K562 (cell line): ENCODE data around the gene ITPR2. TPM values are rescaled to one million over a fixed set of nuclear protein-coding genes. Genes with fewer than 3 reads are reported as not detected.
A peak's percentile ranks its signal among the peaks of the same experiment; 100 is the strongest.

Source experiments
- BACH1 ChIP-seq: fragments of 200-800 bp; sonication (Bioruptor generic); IDR thresholded peaks from 2 replicates; pipeline ENCODE4 v1.6.1; 2016; ENCODE audit warnings: missing genetic modification characterization, missing compliant biosample characterization
- CBX2 ChIP-seq: fragments of 200-600 bp; sonication (generic); IDR thresholded peaks from one replicate; pipeline ENCODE4 v1.6.1; 2012; ENCODE audit warnings: mild to moderate bottlenecking, low read length, inconsistent platforms; ENCODE audit not compliant: insufficient read depth, poor library complexity, severe bottlenecking
- FOXA3 ChIP-seq, 2 experiments: fragments of 450-650 bp in 1 of 2; sonication (generic) in 1 of 2; formaldehyde crosslinking; IDR thresholded peaks in 1 of 2; conservative IDR thresholded peaks in 1 of 2; 2 replicates each; pipeline versions ENCODE4 v1.4.0 to v1.8.0; 2020 to 2022; ENCODE audit warnings: mild to moderate bottlenecking in 2 of 2, missing genetic modification reagents in 1 of 2
- PTBP1 ChIP-seq: fragments of 200-400 bp; formaldehyde crosslinking; IDR thresholded peaks from 2 replicates; pipeline ENCODE4 v1.6.1; 2017; ENCODE audit warnings: low read depth, low read length
- RAD21 ChIP-seq, 2 experiments: fragments of 250-450 bp in 1 of 2; fragments of 450-650 bp in 1 of 2; sonication (Bioruptor Pico) in 1 of 2; formaldehyde crosslinking in 1 of 2; IDR thresholded peaks in 1 of 2; conservative IDR thresholded peaks in 1 of 2; 2 replicates each; pipeline versions ENCODE4 v1.4.0 to v1.8.0; 2020 to 2022; ENCODE audit warnings: mild to moderate bottlenecking in 2 of 2, moderate library complexity in 1 of 2
- SNIP1 ChIP-seq: fragments of 450-650 bp; IDR thresholded peaks from 2 replicates; pipeline ENCODE4 v1.7.1; 2017; ENCODE audit warnings: low read depth, mild to moderate bottlenecking
- ZFX ChIP-seq: sonication (generic); formaldehyde crosslinking; IDR thresholded peaks from 2 replicates; pipeline ENCODE4 v1.8.0; 2022; ENCODE audit warnings: mild to moderate bottlenecking, missing genetic modification reagents, moderate library complexity
- ZNF197 ChIP-seq: fragments of 200-800 bp; sonication (Bioruptor generic); IDR thresholded peaks from 2 replicates; pipeline ENCODE4 v1.6.1; 2016; ENCODE audit warnings: low read depth, missing genetic modification characterization, missing compliant biosample characterization
- polyA plus RNA-seq, 8 experiments: library from polyadenylated mRNA; depleted of rRNA in 4 of 8; stranded (reverse) in 5 of 8; unstranded in 3 of 8; fragments of >200 nt; fragmentation: Nextera tagmentation in 2 of 8; fragmentation: Illumina TruSeq in 1 of 8; extraction: Ambion mirVana in 2 of 8; extraction: Trizol in 1 of 8; gene quantifications; 2 replicates each; pipeline versions ENCODE4 v1.2.1 to v1.2.3, GENCODE V29; 2011 to 2014; ENCODE audit warnings: inconsistent platforms in 1 of 8, missing spikeins in 1 of 8
- total RNA-seq, 7 experiments: library from RNA; depleted of rRNA in 6 of 7; stranded (reverse); fragments of >200 nt in 6 of 7; fragmentation: Illumina TruSeq in 2 of 7; extraction: Trizol in 2 of 7; gene quantifications; 2 replicates each; pipeline versions ENCODE4 v1.2.1 to v1.2.3, GENCODE V29; 2011 to 2021; ENCODE audit warnings: low replicate concordance in 1 of 7
- TF ChIP-seq, protein P1 (sequence below): sonication (generic); formaldehyde crosslinking; IDR thresholded peaks from 2 replicates; pipeline ENCODE4 v1.8.1; 2023; ENCODE audit warnings: mild to moderate bottlenecking, missing genetic modification reagents
- TF ChIP-seq, protein P2 (sequence below), 2 experiments: fragments of 450-650 bp; formaldehyde crosslinking in 1 of 2; IDR thresholded peaks; 2 replicates each; pipeline versions ENCODE4 v1.4.0 to v1.6.1; 2014 to 2020; ENCODE audit warnings: mild to moderate bottlenecking in 2 of 2, borderline replicate concordance in 1 of 2, low read depth in 1 of 2
- TF ChIP-seq, protein P3 (sequence below): fragments of 450-650 bp; IDR thresholded peaks from 2 replicates; pipeline ENCODE4 v1.6.1; 2016; ENCODE audit warnings: antibody characterized with exemption
- TF ChIP-seq, protein P4 (sequence below): fragments of 250-450 bp; sonication (Bioruptor Pico); IDR thresholded peaks from 2 replicates; pipeline ENCODE4 v1.4.0; 2020; ENCODE audit warnings: mild to moderate bottlenecking, moderate library complexity, borderline replicate concordance

The ITPR2 gene
- total and polyA plus RNA-seq, 9 of the 15 experiments (the other 6 are each of a cell fraction or from before 2014, with no cell fraction given), result 0.21 to 3.3 (median 0.95) TPM

DNA sequence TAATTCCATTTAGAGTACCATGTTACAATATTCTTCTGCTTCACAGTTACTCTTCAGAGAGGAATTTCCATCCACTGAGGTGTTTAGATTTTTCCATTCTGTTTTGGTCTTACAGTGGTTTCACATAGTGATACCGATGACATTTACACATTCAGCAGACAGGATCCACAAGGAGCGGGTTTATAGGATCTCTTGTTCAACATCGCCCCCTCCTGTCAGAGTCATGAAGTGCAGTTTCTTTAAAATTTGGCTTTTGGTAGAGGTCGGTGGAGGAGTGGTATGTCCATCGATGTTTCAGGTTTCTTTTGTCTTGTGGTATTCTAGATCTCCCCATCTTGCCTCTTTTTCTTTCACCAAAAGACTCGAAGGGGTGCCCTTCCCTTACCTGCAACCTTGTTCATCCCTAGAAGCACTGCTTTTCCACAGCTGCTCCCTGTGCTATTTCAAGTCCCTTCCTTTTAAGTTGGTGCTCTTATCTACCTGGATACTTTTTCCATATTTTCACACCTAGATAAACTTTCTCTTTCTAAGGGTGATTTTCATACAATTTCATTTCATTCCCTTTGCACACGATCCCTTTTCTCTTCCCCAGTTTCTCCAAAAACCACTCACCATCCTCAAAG lies 181.3 kb downstream of the ITPR2 start (continued):
- no peak for TF ChIP-seq SNIP1
- TF ChIP-seq, protein P1, sequence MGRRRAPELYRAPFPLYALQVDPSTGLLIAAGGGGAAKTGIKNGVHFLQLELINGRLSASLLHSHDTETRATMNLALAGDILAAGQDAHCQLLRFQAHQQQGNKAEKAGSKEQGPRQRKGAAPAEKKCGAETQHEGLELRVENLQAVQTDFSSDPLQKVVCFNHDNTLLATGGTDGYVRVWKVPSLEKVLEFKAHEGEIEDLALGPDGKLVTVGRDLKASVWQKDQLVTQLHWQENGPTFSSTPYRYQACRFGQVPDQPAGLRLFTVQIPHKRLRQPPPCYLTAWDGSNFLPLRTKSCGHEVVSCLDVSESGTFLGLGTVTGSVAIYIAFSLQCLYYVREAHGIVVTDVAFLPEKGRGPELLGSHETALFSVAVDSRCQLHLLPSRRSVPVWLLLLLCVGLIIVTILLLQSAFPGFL, result no peak
- no peak for TF ChIP-seq PTBP1
- no peak for TF ChIP-seq ZFX (CRISPR knock-in tag)
- TF ChIP-seq, protein P2, sequence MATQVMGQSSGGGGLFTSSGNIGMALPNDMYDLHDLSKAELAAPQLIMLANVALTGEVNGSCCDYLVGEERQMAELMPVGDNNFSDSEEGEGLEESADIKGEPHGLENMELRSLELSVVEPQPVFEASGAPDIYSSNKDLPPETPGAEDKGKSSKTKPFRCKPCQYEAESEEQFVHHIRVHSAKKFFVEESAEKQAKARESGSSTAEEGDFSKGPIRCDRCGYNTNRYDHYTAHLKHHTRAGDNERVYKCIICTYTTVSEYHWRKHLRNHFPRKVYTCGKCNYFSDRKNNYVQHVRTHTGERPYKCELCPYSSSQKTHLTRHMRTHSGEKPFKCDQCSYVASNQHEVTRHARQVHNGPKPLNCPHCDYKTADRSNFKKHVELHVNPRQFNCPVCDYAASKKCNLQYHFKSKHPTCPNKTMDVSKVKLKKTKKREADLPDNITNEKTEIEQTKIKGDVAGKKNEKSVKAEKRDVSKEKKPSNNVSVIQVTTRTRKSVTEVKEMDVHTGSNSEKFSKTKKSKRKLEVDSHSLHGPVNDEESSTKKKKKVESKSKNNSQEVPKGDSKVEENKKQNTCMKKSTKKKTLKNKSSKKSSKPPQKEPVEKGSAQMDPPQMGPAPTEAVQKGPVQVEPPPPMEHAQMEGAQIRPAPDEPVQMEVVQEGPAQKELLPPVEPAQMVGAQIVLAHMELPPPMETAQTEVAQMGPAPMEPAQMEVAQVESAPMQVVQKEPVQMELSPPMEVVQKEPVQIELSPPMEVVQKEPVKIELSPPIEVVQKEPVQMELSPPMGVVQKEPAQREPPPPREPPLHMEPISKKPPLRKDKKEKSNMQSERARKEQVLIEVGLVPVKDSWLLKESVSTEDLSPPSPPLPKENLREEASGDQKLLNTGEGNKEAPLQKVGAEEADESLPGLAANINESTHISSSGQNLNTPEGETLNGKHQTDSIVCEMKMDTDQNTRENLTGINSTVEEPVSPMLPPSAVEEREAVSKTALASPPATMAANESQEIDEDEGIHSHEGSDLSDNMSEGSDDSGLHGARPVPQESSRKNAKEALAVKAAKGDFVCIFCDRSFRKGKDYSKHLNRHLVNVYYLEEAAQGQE (IDR thresholded peaks at IDR 0.05; ENCODE audit: borderline replicate concordance), result peak; percentile 85
- TF ChIP-seq, protein P2 (CRISPR knock-in tag; IDR thresholded peaks at IDR 0.05; ENCODE audit: low read depth), result no peak
- TF ChIP-seq FOXA3 (CRISPR knock-in tag; conservative IDR thresholded peaks at IDR 0.05 in 1 of 2, IDR thresholded peaks at IDR 0.05 in 1 of 2), result no peak
- TF ChIP-seq, protein P3, sequence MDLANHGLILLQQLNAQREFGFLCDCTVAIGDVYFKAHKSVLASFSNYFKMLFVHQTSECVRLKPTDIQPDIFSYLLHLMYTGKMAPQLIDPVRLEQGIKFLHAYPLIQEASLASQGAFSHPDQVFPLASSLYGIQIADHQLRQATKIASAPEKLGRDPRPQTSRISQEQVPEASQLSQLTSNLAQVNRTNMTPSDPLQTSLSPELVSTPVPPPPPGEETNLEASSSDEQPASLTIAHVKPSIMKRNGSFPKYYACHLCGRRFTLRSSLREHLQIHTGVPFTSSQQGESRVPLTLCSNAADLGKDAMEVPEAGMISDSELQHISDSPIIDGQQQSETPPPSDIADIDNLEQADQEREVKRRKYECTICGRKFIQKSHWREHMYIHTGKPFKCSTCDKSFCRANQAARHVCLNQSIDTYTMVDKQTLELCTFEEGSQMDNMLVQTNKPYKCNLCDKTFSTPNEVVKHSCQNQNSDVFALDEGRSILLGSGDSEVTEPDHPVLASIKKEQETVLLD, result no peak
- TF ChIP-seq, protein P4, sequence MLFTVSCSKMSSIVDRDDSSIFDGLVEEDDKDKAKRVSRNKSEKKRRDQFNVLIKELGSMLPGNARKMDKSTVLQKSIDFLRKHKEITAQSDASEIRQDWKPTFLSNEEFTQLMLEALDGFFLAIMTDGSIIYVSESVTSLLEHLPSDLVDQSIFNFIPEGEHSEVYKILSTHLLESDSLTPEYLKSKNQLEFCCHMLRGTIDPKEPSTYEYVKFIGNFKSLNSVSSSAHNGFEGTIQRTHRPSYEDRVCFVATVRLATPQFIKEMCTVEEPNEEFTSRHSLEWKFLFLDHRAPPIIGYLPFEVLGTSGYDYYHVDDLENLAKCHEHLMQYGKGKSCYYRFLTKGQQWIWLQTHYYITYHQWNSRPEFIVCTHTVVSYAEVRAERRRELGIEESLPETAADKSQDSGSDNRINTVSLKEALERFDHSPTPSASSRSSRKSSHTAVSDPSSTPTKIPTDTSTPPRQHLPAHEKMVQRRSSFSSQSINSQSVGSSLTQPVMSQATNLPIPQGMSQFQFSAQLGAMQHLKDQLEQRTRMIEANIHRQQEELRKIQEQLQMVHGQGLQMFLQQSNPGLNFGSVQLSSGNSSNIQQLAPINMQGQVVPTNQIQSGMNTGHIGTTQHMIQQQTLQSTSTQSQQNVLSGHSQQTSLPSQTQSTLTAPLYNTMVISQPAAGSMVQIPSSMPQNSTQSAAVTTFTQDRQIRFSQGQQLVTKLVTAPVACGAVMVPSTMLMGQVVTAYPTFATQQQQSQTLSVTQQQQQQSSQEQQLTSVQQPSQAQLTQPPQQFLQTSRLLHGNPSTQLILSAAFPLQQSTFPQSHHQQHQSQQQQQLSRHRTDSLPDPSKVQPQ (CRISPR knock-in tag), result no peak
- TF ChIP-seq RAD21 (CRISPR knock-in tag; conservative IDR thresholded peaks at IDR 0.05 in 1 of 2, IDR thresholded peaks at IDR 0.05 in 1 of 2), result peak; percentile 87 to 96
- TF ChIP-seq CBX2, result no peak
- no peak for TF ChIP-seq BACH1 (tag)
- TF ChIP-seq ZNF197 (CRISPR knock-in tag), result no peak
